Fibroblast of lung (primary cell): ENCODE results near the gene CLEC11A.

Experiments
- EZH2 ChIP-seq: IDR thresholded peaks from 2 replicates; pipeline ENCODE4 v1.5.1; 2012; ENCODE audit warnings: low read length, control low read depth, mild to moderate bottlenecking; ENCODE audit errors: missing control alignments
- TF ChIP-seq, protein P1 (sequence below), 2 donors: IDR thresholded peaks in 1 of 2; conservative IDR thresholded peaks in 1 of 2; 1 replicate in 1 of 2; 2 replicates in 1 of 2; pipeline ENCODE4 v1.5.1; 2011 to 2012; ENCODE audit warnings: low read length in 2 of 2, control low read depth in 1 of 2, inconsistent platforms in 1 of 2, low read depth in 1 of 2, mild to moderate bottlenecking in 1 of 2

GRCh38 chr19:50735869-50736268 lies 12.7 kb downstream of the CLEC11A start:
- TF ChIP-seq, protein P1, sequence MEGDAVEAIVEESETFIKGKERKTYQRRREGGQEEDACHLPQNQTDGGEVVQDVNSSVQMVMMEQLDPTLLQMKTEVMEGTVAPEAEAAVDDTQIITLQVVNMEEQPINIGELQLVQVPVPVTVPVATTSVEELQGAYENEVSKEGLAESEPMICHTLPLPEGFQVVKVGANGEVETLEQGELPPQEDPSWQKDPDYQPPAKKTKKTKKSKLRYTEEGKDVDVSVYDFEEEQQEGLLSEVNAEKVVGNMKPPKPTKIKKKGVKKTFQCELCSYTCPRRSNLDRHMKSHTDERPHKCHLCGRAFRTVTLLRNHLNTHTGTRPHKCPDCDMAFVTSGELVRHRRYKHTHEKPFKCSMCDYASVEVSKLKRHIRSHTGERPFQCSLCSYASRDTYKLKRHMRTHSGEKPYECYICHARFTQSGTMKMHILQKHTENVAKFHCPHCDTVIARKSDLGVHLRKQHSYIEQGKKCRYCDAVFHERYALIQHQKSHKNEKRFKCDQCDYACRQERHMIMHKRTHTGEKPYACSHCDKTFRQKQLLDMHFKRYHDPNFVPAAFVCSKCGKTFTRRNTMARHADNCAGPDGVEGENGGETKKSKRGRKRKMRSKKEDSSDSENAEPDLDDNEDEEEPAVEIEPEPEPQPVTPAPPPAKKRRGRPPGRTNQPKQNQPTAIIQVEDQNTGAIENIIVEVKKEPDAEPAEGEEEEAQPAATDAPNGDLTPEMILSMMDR (conservative IDR thresholded peaks at IDR 0.05 in 1 of 2, IDR thresholded peaks at IDR 0.05 in 1 of 2; ENCODE audit: low read depth in 1 of 2, low read length in 2 of 2) = no peak
- TF ChIP-seq EZH2 = no peak
